Endothelial cell (in vitro differentiated cells): ENCODE data around the gene CACNA1I. TPM values are rescaled to one million over a fixed set of nuclear protein-coding genes. Genes with fewer than 3 reads are reported as not detected.
"Not testable (repeated sequence)": the region's sequence is repeated elsewhere in the genome, so short reads cannot be mapped to it uniquely, and the experiment has no call there.

ENCODE experiments used
- DNase-seq: peaks from one replicate; pipeline ENCODE4 v3.0.0; 2021; ENCODE audit warnings: low spot score
- H3K27ac Mint-ChIP-seq: one replicate; pipeline ENCODE4 v1.8.0; 2021; ENCODE audit warnings: mixed read lengths, inconsistent platforms; ENCODE audit not compliant: unreplicated experiment
- H3K27me3 Mint-ChIP-seq: one replicate; pipeline ENCODE4 v1.8.0; 2021; ENCODE audit warnings: mild to moderate bottlenecking, moderate library complexity, mixed read lengths, inconsistent platforms; ENCODE audit not compliant: unreplicated experiment
- H3K36me3 Mint-ChIP-seq: one replicate; pipeline ENCODE4 v1.8.0; 2021; ENCODE audit warnings: mild to moderate bottlenecking, low read depth, mixed read lengths, inconsistent platforms; ENCODE audit not compliant: unreplicated experiment
- H3K4me1 Mint-ChIP-seq: one replicate; pipeline ENCODE4 v1.8.0; 2021; ENCODE audit warnings: mild to moderate bottlenecking, mixed read lengths, inconsistent platforms; ENCODE audit not compliant: unreplicated experiment
- H3K4me3 Mint-ChIP-seq: one replicate; pipeline ENCODE4 v1.8.0; 2021; ENCODE audit warnings: mild to moderate bottlenecking, mixed read lengths, inconsistent platforms; ENCODE audit not compliant: unreplicated experiment
- H3K9me3 Mint-ChIP-seq: one replicate; pipeline ENCODE4 v1.8.0; 2021; ENCODE audit warnings: mixed read lengths, inconsistent platforms; ENCODE audit not compliant: unreplicated experiment
- CTCF ChIP-seq: fragments of 200-600 bp; sonication (generic); IDR thresholded peaks from one replicate; pipeline ENCODE4 v1.5.0; 2021; ENCODE audit warnings: antibody characterized with exemption; ENCODE audit not compliant: unreplicated experiment
- total RNA-seq: library from RNA; stranded (reverse); fragmentation: NEBNext Ultra II Directional; extraction: Animal tissue kit (Norgen Biotek cat#: 25700); gene quantifications from one replicate; pipeline ENCODE4 v1.2.1, GENCODE V29; 2021; ENCODE audit not compliant: unreplicated experiment

CACNA1I gene
- total RNA-seq, 1 donor from 2014 or later, result 0.10 TPM

GRCh38 chr22:39729141-39729934 lies 158.8 kb downstream of the CACNA1I start:
- no peaks in the 10 kb centered on the region for H3K36me3 Mint-ChIP-seq
- no peaks in the 10 kb centered on the region for H3K4me1 Mint-ChIP-seq
- no peak for TF ChIP-seq CTCF

GRCh38 chr22:39731481-39731880 lies 160.9 kb downstream of the CACNA1I start:
- H3K4me3 Mint-ChIP-seq, result no peak overlapping the region
- H3K4me1 Mint-ChIP-seq, result no peaks in the 10 kb centered on the region
- no peaks in the 10 kb centered on the region for H3K36me3 Mint-ChIP-seq
- peaks cover 2% of the 10 kb centered on the region for H3K27me3 Mint-ChIP-seq
- TF ChIP-seq CTCF, result no peak
- H3K27ac Mint-ChIP-seq, result no peak overlapping the region
- no peak for DNase-seq
- no peaks in the 10 kb centered on the region for H3K9me3 Mint-ChIP-seq

More at GRCh38 chr22:39729141-39729934, 158.8 kb downstream of the CACNA1I start:
- Mint-ChIP-seq H3K9me3 (no peaks in the 10 kb centered on the region), H3K4me3 (no peak overlapping the region), H3K27ac (no peak overlapping the region), H3K27me3 (no peaks in the 10 kb centered on the region)
- DNase-seq, result no peak

- Mint-ChIP-seq H3K9me3 (no peaks in the 10 kb centered on the region), H3K27me3 (peaks cover 2% of the 10 kb centered on the region), H3K36me3 (no peaks in the 10 kb centered on the region), H3K27ac (no peak overlapping the region), H3K4me3 (no peak overlapping the region), H3K4me1 (no peaks in the 10 kb centered on the region)
- DNase-seq, result no peak
- TF ChIP-seq CTCF, result no peak
These were observed 161.5 kb downstream of the CACNA1I start for GRCh38 chr22:39731881-39732555.

GRCh38 chr22:39732625-39733024 lies 162.1 kb downstream of the CACNA1I start:
- Mint-ChIP-seq H3K27ac (no peak overlapping the region), H3K9me3 (no peaks in the 10 kb centered on the region), H3K4me1 (no peaks in the 10 kb centered on the region), H3K4me3 (no peak overlapping the region), H3K36me3 (no peaks in the 10 kb centered on the region), H3K27me3 (peaks cover 2% of the 10 kb centered on the region)
- no peak for DNase-seq
- TF ChIP-seq CTCF, result no peak

- no peak overlapping the region for H3K27ac Mint-ChIP-seq
- no peaks in the 10 kb centered on the region for H3K36me3 Mint-ChIP-seq
- TF ChIP-seq CTCF, result no peak
- H3K4me1 Mint-ChIP-seq, result no peaks in the 10 kb centered on the region
- H3K27me3 Mint-ChIP-seq, result peaks cover 2% of the 10 kb centered on the region
- no peak overlapping the region for H3K4me3 Mint-ChIP-seq
- H3K9me3 Mint-ChIP-seq, result no peaks in the 10 kb centered on the region
- no peak for DNase-seq
These were observed 162.6 kb downstream of the CACNA1I start for GRCh38 chr22:39733191-39733590.

- not testable (repeated sequence) for H3K9me3 Mint-ChIP-seq, H3K36me3 Mint-ChIP-seq, H3K4me3 Mint-ChIP-seq, H3K27ac Mint-ChIP-seq, DNase-seq, H3K27me3 Mint-ChIP-seq, H3K4me1 Mint-ChIP-seq
These were observed 163.5 kb downstream of the CACNA1I start for GRCh38 chr22:39734046-39734445.
